Keratinocyte (primary cell): ENCODE results near the gene FOXK1. TPM values are rescaled to one million over a fixed set of nuclear protein-coding genes. Genes with fewer than 3 reads are reported as not detected.

Experiments used
- DNase-seq: peaks from one replicate; pipeline ENCODE4 v3.0.0-alpha.2; 2011; ENCODE audit warnings: low read depth, missing footprints, low spot score
- FAIRE-seq: peaks from 2 replicates; lab custom pipeline; 2011; peaks lifted over from hg19 to GRCh38; lab: Jason Lieb, UNC
- H2AFZ ChIP-seq: 2 replicates; pipeline ENCODE4 v1.6.0; 2012; ENCODE audit warnings: low read length, control low read depth, inconsistent platforms; ENCODE audit not compliant: control insufficient read depth
- H3K27ac ChIP-seq: 2 replicates; pipeline ENCODE4 v1.5.1; 2011; ENCODE audit warnings: low read length; ENCODE audit not compliant: control insufficient read depth, insufficient read depth
- H3K27me3 ChIP-seq: 3 replicates; pipeline ENCODE4 v1.6.0; 2011; ENCODE audit warnings: low read length; ENCODE audit not compliant: control insufficient read depth, insufficient read depth; ENCODE audit errors: extremely low read depth
- H3K36me3 ChIP-seq, 2 experiments: 2 replicates in 1 of 2; 3 replicates in 1 of 2; pipeline ENCODE4 v1.5.1; 2011; ENCODE audit warnings: low read length in 2 of 2, mild to moderate bottlenecking in 1 of 2; ENCODE audit not compliant: control insufficient read depth in 2 of 2, insufficient read depth in 2 of 2; ENCODE audit errors: extremely low read depth in 1 of 2
- H3K4me1 ChIP-seq: 3 replicates; pipeline ENCODE4 v1.5.1; 2011; ENCODE audit warnings: low read length; ENCODE audit not compliant: control insufficient read depth, insufficient read depth; ENCODE audit errors: extremely low read depth
- H3K4me2 ChIP-seq: 3 replicates; pipeline ENCODE4 v1.6.0; 2011; ENCODE audit warnings: low read depth, low read length; ENCODE audit not compliant: control insufficient read depth, insufficient read depth; ENCODE audit errors: extremely low read depth
- H3K4me3 ChIP-seq, 3 experiments: fragments of 200-600 bp in 1 of 3; sonication (generic) in 1 of 3; 2 replicates in 2 of 3; 3 replicates in 1 of 3; pipeline ENCODE4 v1.5.1; 2011 to 2016; ENCODE audit warnings: low read length in 3 of 3, mild to moderate bottlenecking in 3 of 3, control low read depth in 2 of 3, inconsistent platforms in 1 of 3, low read depth in 1 of 3, mixed read lengths in 1 of 3, mixed run types in 1 of 3, moderate library complexity in 1 of 3; ENCODE audit not compliant: control insufficient read depth in 2 of 3, insufficient read depth in 2 of 3; ENCODE audit errors: extremely low read depth in 1 of 3
- H3K79me2 ChIP-seq: 2 replicates; pipeline ENCODE4 v1.6.0; 2012; ENCODE audit warnings: low read length; ENCODE audit not compliant: control insufficient read depth, insufficient read depth
- H3K9ac ChIP-seq: 3 replicates; pipeline ENCODE4 v1.6.0; 2011; ENCODE audit warnings: low read length; ENCODE audit not compliant: control insufficient read depth, insufficient read depth; ENCODE audit errors: extremely low read depth
- H3K9me1 ChIP-seq: 3 replicates; pipeline ENCODE4 v1.6.0; 2011; ENCODE audit warnings: low read length; ENCODE audit not compliant: control insufficient read depth, insufficient read depth; ENCODE audit errors: extremely low read depth
- H3K9me3 ChIP-seq: 2 replicates; pipeline ENCODE4 v1.5.1; 2012; ENCODE audit warnings: low read depth, low read length; ENCODE audit not compliant: control insufficient read depth
- H4K20me1 ChIP-seq: 3 replicates; pipeline ENCODE4 v1.6.0; 2011; ENCODE audit warnings: low read length; ENCODE audit not compliant: control insufficient read depth, insufficient read depth; ENCODE audit errors: extremely low read depth
- CTCF ChIP-seq, 3 experiments: IDR thresholded peaks in 1 of 3; conservative IDR thresholded peaks in 1 of 3; optimal IDR thresholded peaks in 1 of 3; 2 replicates in 2 of 3; 3 replicates in 1 of 3; pipeline versions ENCODE3 to v1.5.1; 2011; ENCODE audit warnings: low read length in 3 of 3, mild to moderate bottlenecking in 3 of 3, moderate library complexity in 2 of 3, control low read depth in 1 of 3, inconsistent platforms in 1 of 3; ENCODE audit not compliant: insufficient read depth in 2 of 3; ENCODE audit errors: extremely low read depth in 1 of 3
- EZH2 ChIP-seq: IDR thresholded peaks from one replicate; pipeline ENCODE4 v1.6.1; 2012; ENCODE audit warnings: inconsistent platforms, mild to moderate bottlenecking, low read length, moderate library complexity
- dilution Hi-C: fragments of 300-500 bp; cut with MboI; formaldehyde crosslinking; loops from one replicate; pipeline ENCODE4 v1.7.0; 2020; ENCODE audit warnings: low sequenced_read_pairs; ENCODE audit not compliant: extremely low pct_ligation_motif_present
- polyA plus RNA-seq, 5 experiments: library from polyadenylated mRNA; depleted of rRNA in 3 of 5; stranded (reverse) in 3 of 5; stranded (forward) in 1 of 5; unstranded in 1 of 5; fragments of >200 nt; gene quantifications; 1 replicate in 1 of 5; 2 replicates in 3 of 5; 3 replicates in 1 of 5; pipeline versions ENCODE4 v1.2.1 to v1.2.3, GENCODE V29; 2011 to 2012; ENCODE audit warnings: missing spikeins in 2 of 5, low read depth in 1 of 5, low replicate concordance in 1 of 5

FOXK1 gene
- polyA plus RNA-seq, 1 donor (not counting 4 experiments of a cell fraction or from before 2014, with no cell fraction given) = 4.4 TPM

- TF ChIP-seq EZH2 (no peak), CTCF (optimal IDR thresholded peaks at IDR 0.05 in 1 of 3, IDR thresholded peaks at IDR 0.05 in 1 of 3, conservative IDR thresholded peaks at IDR 0.05 in 1 of 3; ENCODE audit: extremely low read depth in 1 of 3, insufficient read depth in 2 of 3, low read length in 3 of 3) (no peak)
- peaks cover 12% of the 10 kb centered on the region for H4K20me1 ChIP-seq
- DNase-seq (no peak), FAIRE-seq (no peak)
- H3K4me2 ChIP-seq = no peak overlapping the region
- H2AFZ ChIP-seq = no peak overlapping the region
- H3K9me3 ChIP-seq = no peaks in the 10 kb centered on the region
- no peaks in the 10 kb centered on the region for H3K27me3 ChIP-seq
- H3K4me3 ChIP-seq = no peak overlapping the region
- no peak overlapping the region for H3K9ac ChIP-seq
- dilution Hi-C loops = no loop called here
- H3K79me2 ChIP-seq = peaks cover 92% of the 10 kb centered on the region
- H3K9me1 ChIP-seq = no peaks in the 10 kb centered on the region
- peaks cover 4 to 5% of the 10 kb centered on the region in 2 experiments for H3K36me3 ChIP-seq
- H3K4me1 ChIP-seq = no peaks in the 10 kb centered on the region
- H3K27ac ChIP-seq = no peak overlapping the region
Observed at GRCh38 chr7:4707980-4708411, 25.9 kb downstream of the FOXK1 start.

- no peak overlapping the region for H3K4me2 ChIP-seq
- peaks cover 4 to 5% of the 10 kb centered on the region in 2 experiments for H3K36me3 ChIP-seq
- no peaks in the 10 kb centered on the region for H3K27me3 ChIP-seq
- H3K4me1 ChIP-seq = no peaks in the 10 kb centered on the region
- H2AFZ ChIP-seq = no peak overlapping the region
- dilution Hi-C loops = no loop called here
- H3K9me3 ChIP-seq = no peaks in the 10 kb centered on the region
- H3K4me3 ChIP-seq = no peak overlapping the region
- no peak for TF ChIP-seq CTCF (optimal IDR thresholded peaks at IDR 0.05 in 1 of 3, IDR thresholded peaks at IDR 0.05 in 1 of 3, conservative IDR thresholded peaks at IDR 0.05 in 1 of 3; ENCODE audit: extremely low read depth in 1 of 3, insufficient read depth in 2 of 3, low read length in 3 of 3)
- TF ChIP-seq EZH2 = no peak
- no peak for FAIRE-seq
- H3K9ac ChIP-seq = no peak overlapping the region
- DNase-seq = no peak
- H3K79me2 ChIP-seq = peaks cover 92% of the 10 kb centered on the region
- H4K20me1 ChIP-seq = peaks cover 12% of the 10 kb centered on the region
- H3K27ac ChIP-seq = no peak overlapping the region
- no peaks in the 10 kb centered on the region for H3K9me1 ChIP-seq
Observed at GRCh38 chr7:4709187-4709586, 27.1 kb downstream of the FOXK1 start.
